Stimulated activated CD8-positive, alpha-beta memory T cell treated with anti-CD3 and anti-CD28 coated beads, Interleukin-4, amount 100 ng/mL, for 48 hours (primary cell): ENCODE results near the gene PPP2R2D.
"Not testable (repeated sequence)": the region's sequence is repeated elsewhere in the genome, so short reads cannot be mapped to it uniquely, and the experiment has no call there.

ENCODE experiments used
- DNase-seq: peaks from one replicate; pipeline ENCODE4 v3.0.0-alpha.2; 2020

Gene PPP2R2D

GRCh38 chr10:131979336-131979735 lies 78.5 kb downstream of the PPP2R2D start:
- no peak for DNase-seq

- DNase-seq, result no peak
Measured at GRCh38 chr10:131979821-131980270, 79.0 kb downstream of the PPP2R2D start.

DNA sequence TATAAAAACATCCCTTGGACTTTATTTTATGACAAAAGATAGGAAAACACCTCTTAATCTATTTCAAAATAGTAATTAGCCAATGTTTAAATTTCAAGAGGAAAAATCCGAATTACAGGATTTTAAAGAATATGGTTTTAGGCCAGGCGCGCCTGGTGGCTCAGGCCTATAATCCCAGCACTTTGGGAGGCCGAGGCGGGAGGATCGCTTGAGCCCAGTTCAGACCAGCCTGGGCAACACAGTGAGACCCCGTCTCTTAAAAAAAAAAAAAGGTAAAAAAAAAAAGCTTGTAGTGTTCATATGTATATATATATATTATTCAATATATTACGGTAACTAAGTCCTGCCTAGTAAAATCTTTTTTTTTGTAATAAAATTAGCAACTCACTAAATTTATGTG lies 79.5 kb downstream of the PPP2R2D start:
- DNase-seq, result no peak

- DNase-seq, result no peak
Measured at GRCh38 chr10:131980761-131981428, 80.1 kb downstream of the PPP2R2D start.

- DNase-seq, result peak; percentile 96
Measured at GRCh38 chr10:131981429-131982184, 80.8 kb downstream of the PPP2R2D start, which contains the start of gene BNIP3. TSS of gene BNIP3 (minus strand) at chr10:131981923. CDS start at chr10:131981806, 117 bp downstream.

DNA sequence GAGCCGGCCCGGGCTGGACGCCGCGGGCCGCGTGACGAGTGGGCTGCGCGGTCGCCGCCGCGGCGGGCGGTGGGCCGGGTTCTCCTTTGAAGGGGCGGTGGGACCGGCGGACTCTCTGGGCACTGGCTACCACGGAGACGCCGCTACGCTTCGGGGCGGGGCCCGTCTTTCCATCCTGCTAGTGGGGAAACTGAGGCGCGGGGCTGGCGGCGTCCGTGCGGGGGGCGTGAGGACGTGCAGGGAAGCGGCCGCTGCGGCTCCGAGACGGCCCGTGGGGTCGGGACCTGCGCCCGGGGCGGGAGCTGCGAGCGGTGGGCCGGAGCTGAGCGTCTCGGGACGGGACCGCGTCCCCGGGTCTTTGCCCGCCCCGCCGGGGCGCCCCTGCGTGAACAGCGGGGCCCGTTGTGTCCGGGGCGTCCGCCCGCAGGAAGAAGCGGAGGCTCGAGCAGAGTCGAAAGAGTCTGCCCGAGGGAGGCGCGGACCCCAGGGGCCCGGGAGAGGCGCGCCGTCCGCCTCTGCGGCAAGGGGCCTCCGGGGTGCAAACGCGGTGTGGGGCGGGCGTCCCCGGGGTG lies 81.5 kb downstream of the PPP2R2D start:
- no peak for DNase-seq

DNA sequence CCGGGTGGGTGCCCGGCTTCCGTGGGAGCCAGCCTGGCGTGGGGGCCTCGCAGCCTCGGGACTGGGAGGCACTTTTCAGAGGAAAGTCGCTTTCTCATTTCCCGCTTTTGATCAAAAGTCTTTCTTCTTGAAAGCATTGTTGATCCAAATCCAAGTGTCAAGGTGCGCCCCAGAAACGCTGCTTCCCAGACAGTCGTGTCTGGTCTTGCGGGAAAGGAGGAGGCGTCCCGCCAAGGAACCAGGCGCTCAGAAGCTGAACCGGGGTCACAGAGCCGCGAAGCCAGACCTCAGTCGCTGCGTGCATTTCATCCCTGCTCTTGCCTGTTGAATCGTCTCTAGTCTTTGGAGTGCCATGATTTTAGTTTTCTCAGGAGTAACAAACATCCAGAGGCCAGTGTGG lies 82.0 kb downstream of the PPP2R2D start:
- DNase-seq, result no peak

DNA sequence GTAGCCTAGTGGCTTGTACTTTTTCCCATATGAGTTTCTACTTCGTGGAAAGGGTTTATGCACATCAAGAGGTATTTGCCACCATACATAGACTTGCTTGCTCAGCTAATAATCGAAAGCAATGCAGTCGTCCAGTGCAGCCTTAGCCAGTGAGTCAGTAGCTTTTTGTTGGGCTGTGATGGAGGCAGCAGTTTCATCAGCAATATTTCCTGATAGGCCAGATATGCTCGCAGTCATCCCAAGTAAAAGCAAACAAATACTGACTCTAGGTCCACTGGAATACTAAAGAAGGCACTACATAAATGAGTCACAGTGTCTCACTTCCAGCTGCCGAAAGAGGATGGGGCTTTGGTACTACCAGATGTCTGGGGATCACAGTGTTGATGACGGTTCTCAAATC lies 83.0 kb downstream of the PPP2R2D start:
- no peak for DNase-seq

DNA sequence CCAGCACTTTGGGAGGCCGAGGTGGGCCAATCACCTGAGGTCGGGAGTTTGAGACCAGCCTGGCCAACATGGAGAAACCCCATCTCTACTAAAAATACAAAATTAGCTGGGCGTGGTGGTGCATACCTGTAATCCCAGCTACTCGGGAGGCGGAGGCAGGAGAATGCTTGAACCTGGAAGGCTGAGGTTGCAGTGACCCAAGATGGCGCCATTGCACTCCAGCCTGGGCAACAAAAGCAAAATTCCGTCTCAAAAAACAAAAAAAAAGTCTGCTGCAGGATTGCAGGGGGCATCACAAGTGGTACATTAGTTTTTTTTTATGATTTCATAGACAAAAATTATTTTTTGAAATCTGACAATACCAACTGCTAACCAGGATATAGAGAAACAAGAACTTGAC lies 86.0 kb downstream of the PPP2R2D start:
- not testable (repeated sequence) for DNase-seq

DNA sequence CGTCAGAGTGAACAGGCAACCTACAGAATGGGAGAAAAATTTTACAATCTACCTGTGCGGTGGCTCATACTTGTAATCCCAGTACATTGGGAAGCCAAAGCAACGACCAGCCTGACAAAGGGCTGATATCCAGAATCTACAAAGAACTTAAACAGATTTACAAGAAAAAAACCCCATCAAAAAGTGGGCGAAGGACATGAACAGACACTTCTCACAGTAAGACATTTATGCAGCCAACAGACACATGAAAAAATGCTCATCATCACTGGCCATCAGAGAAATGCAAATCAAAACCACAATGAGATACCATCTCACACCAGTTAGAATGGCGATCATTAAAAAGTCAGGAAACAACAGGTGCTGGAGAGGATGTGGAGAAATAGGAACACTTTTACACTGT lies 86.5 kb downstream of the PPP2R2D start:
- not testable (repeated sequence) for DNase-seq

DNA sequence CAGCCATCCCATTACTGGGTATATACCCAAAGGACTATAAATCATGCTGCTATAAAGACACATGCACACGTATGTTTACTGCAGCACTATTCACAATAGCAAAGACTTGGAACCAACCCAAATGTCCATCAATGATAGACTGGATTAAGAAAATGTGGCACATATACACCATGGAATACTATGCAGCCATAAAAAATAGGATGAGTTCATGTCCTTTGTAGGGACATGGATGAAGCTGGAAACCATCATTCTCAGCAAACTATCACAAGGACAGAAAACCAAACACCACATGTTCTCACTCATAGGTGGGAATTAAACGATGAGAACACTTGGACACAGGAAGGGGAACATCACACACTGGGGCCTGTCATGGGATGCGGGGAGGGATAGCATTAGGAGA lies 87.0 kb downstream of the PPP2R2D start:
- not testable (repeated sequence) for DNase-seq

- DNase-seq, result no peak
Measured at GRCh38 chr10:131991726-131992125, 90.9 kb downstream of the PPP2R2D start.

DNA sequence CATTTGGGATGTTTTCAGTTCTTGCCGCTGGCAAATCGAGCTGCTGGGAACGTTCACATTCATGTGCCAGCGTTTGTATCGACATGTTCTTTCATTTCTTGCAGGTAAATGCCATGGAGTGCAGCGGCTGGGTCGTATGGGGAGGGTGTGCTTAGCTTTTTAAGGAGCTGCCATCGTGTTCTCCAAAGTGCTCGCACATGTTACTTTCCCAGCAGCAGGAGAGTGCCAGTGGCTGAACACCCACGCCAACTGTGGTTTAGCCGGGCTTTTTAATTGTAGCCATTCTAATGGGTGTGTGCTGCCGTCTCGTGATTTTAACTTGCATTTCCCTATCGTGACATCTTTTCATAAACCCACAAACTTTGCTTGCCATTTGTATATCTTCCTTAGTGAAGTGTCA lies 92.5 kb downstream of the PPP2R2D start:
- DNase-seq, result no peak

- no peak for DNase-seq
Measured at GRCh38 chr10:131994435-131994834, 93.6 kb downstream of the PPP2R2D start.

GRCh38 chr10:131996466-131997365 lies 95.9 kb downstream of the PPP2R2D start:
- DNase-seq, result no peak

GRCh38 chr10:131997366-131998049 lies 96.7 kb downstream of the PPP2R2D start:
- no peak for DNase-seq

- DNase-seq, result no peak
Measured at GRCh38 chr10:131998050-131998844, 97.4 kb downstream of the PPP2R2D start.

- DNase-seq, result no peak
Measured at GRCh38 chr10:131998845-131999681, 98.3 kb downstream of the PPP2R2D start.

DNA sequence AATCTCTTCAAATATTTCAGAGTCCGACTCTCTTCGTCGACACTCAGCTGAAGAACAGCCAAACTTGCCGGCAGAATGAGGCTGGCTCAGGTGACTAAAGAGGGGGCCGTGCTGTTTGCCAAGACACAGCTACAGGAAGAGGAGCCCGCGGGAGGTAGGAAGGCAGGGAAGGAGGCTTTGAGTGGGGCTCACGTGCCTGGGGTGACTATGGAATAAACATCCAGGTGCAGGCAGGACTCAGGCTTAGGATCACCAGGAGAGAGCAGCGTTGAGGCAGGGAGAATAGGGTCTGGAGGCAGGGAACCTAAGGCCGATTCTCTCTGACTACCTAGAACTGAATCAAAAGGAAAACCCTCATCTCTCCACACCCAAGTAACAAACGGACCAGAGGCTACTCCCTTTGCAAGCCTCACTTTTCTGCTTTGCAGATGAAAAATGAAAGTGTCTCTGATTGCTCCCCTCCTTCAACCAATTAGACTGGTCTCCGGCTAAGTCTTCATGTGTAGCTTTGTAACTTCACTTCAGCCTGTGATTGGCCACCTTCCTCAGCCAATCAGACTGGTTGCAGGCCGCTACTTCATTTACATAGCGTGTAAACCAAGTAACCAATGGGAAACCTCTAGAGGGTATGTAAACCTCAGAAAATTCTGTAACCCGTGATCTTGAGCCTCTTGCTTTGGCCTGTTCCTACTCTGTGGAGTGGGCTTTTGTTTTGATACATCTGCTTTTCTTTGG lies 100.6 kb downstream of the PPP2R2D start:
- no peak for DNase-seq

DNA sequence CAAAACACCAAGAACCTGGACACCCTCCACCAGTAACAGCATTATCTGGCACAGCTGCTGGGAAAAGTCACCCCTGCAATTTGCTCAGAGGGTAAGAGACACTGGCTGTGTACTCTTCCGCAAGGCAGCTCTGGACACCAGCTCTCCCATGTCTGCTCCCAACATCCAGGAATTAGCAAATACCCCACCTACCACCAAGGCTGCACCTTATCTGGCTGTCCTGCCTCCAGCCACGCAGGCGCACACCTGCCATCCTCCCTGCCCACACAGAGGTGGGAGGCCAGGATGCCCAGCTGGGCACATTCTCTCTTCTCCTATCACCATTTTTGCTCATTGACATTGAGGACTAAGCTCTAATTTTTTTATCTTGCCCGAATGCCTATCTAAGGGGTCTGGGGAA lies 101.2 kb downstream of the PPP2R2D start:
- DNase-seq, result no peak
